Smooth muscle cell (in vitro differentiated cells): Measurements from ENCODE around the gene MKI67. TPM values are rescaled to one million over a fixed set of nuclear protein-coding genes. Genes with fewer than 3 reads are reported as not detected.

ENCODE experiments used
- DNase-seq: peaks from one replicate; lab custom pipeline; 2025; ENCODE audit not compliant: unreplicated experiment; lab: John Stamatoyannopoulos, UW
- H2AFZ ChIP-seq: fragments of 200-600 bp; sonication (generic); 2 replicates; pipeline ENCODE4 v1.6.0; 2016; ENCODE audit warnings: antibody characterized with exemption, low read depth, mild to moderate bottlenecking
- H3F3A ChIP-seq: fragments of 200-600 bp; sonication (generic); 2 replicates; pipeline ENCODE4 v1.6.0; 2017; ENCODE audit warnings: antibody characterized with exemption, low read depth
- H3K27ac ChIP-seq: fragments of 200-600 bp; sonication (generic); 2 replicates; pipeline ENCODE4 v1.5.1; 2016; ENCODE audit warnings: low read depth, mild to moderate bottlenecking
- H3K27me3 ChIP-seq: fragments of 200-600 bp; sonication (generic); 2 replicates; pipeline ENCODE4 v1.6.1; 2016; ENCODE audit warnings: low read depth, mild to moderate bottlenecking
- H3K36me3 ChIP-seq: fragments of 200-600 bp; sonication (generic); 2 replicates; pipeline ENCODE4 v1.5.1; 2016; ENCODE audit warnings: low read depth
- H3K4me1 ChIP-seq: fragments of 200-600 bp; sonication (generic); 2 replicates; pipeline ENCODE4 v1.5.1; 2016; ENCODE audit warnings: low read depth
- H3K4me2 ChIP-seq: fragments of 200-600 bp; sonication (generic); 2 replicates; pipeline ENCODE4 v1.6.0; 2016; ENCODE audit warnings: mild to moderate bottlenecking
- H3K4me3 ChIP-seq: fragments of 200-600 bp; sonication (generic); 2 replicates; pipeline ENCODE4 v1.5.1; 2016; ENCODE audit warnings: mild to moderate bottlenecking
- H3K79me2 ChIP-seq: fragments of 200-600 bp; sonication (generic); 2 replicates; pipeline ENCODE4 v1.6.0; 2016; ENCODE audit warnings: low read depth, mild to moderate bottlenecking
- H3K9ac ChIP-seq: fragments of 200-600 bp; sonication (generic); 2 replicates; pipeline ENCODE4 v1.6.0; 2016; ENCODE audit warnings: low read depth
- H3K9me3 ChIP-seq: fragments of 200-600 bp; sonication (generic); replicated peaks from 2 replicates; pipeline ENCODE4 v1.5.1; 2016; ENCODE audit warnings: low read depth
- H4K20me1 ChIP-seq: fragments of 200-600 bp; sonication (generic); 2 replicates; pipeline ENCODE4 v1.6.0; 2016; ENCODE audit warnings: low read depth
- WGBS: methylation state at CpG from one replicate; pipeline ENCODE4 v1.1.7; 2016; ENCODE audit warnings: low lambda C conversion rate; 5-methylcytosine and 5-hydroxymethylcytosine counted together
- polyA plus RNA-seq: library from polyadenylated mRNA; unstranded; fragments of >200 nt; fragmentation: Nextera tagmentation; extraction: Ambion mirVana; gene quantifications from 2 replicates; pipeline ENCODE4 v1.2.1, GENCODE V29; 2016
- total RNA-seq: library from RNA; depleted of rRNA; stranded (reverse); fragments of >200 nt; gene quantifications from 2 replicates; pipeline ENCODE4 v1.2.3, GENCODE V29; 2014
- TF ChIP-seq, protein P1 (sequence below): fragments of 200-600 bp; sonication (generic); IDR thresholded peaks from 2 replicates; pipeline ENCODE4 v1.5.1; 2017; ENCODE audit warnings: borderline replicate concordance, mild to moderate bottlenecking, antibody characterized with exemption; ENCODE audit not compliant: insufficient read depth, poor library complexity, severe bottlenecking

Gene MKI67
- total and polyA plus RNA-seq, 2 experiments from 2014 or later, result 7.9 to 10.8 TPM

GRCh38 chr10:128113026-128113425 is 13.2 kb downstream of the MKI67 start:
- H3K4me2 ChIP-seq, result no peak overlapping the region
- WGBS, result 95% methylated on average over 13 of the region's 13 CpGs
- no peaks in the 10 kb centered on the region for H4K20me1 ChIP-seq
- H3K27me3 ChIP-seq, result no peaks in the 10 kb centered on the region
- H3K4me3 ChIP-seq, result no peak overlapping the region
- no peaks in the 10 kb centered on the region for H3K79me2 ChIP-seq
- no peaks in the 10 kb centered on the region for H3K4me1 ChIP-seq
- H3K9ac ChIP-seq, result no peak overlapping the region
- TF ChIP-seq, protein P1, sequence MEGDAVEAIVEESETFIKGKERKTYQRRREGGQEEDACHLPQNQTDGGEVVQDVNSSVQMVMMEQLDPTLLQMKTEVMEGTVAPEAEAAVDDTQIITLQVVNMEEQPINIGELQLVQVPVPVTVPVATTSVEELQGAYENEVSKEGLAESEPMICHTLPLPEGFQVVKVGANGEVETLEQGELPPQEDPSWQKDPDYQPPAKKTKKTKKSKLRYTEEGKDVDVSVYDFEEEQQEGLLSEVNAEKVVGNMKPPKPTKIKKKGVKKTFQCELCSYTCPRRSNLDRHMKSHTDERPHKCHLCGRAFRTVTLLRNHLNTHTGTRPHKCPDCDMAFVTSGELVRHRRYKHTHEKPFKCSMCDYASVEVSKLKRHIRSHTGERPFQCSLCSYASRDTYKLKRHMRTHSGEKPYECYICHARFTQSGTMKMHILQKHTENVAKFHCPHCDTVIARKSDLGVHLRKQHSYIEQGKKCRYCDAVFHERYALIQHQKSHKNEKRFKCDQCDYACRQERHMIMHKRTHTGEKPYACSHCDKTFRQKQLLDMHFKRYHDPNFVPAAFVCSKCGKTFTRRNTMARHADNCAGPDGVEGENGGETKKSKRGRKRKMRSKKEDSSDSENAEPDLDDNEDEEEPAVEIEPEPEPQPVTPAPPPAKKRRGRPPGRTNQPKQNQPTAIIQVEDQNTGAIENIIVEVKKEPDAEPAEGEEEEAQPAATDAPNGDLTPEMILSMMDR, result no peak
- H2AFZ ChIP-seq, result no peak overlapping the region
- H3K27ac ChIP-seq, result no peak overlapping the region
- no peaks in the 10 kb centered on the region for H3K9me3 ChIP-seq
- no peaks in the 10 kb centered on the region for H3K36me3 ChIP-seq
- no peaks in the 10 kb centered on the region for H3F3A ChIP-seq
- DNase-seq, result no peak

DNA sequence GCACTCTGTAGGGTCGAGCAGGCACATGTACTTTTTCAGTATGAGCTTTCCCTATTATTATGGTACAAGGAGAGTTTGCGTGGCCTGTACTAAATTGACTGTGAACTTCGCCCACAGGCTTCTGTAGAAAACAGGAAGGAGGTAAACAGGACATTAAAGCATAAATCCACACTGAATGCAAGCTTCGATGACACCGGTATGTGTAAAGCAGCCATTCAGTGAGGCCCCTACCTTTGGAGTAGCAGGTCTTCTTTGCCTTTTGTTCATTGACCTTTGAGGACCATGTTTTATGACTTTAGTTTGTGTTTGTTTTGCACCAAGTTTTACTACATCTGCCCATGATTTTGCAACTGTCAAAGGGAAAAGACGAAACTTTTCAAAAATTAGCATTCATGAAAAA is 14.5 kb downstream of the MKI67 start:
- DNase-seq, result no peak
- WGBS, result over 99% methylated on average over 6 of the region's 6 CpGs

GRCh38 chr10:128110339-128110738 is 15.9 kb downstream of the MKI67 start:
- DNase-seq, result no peak
- H3K4me2 ChIP-seq, result no peak overlapping the region
- H3K27me3 ChIP-seq, result no peaks in the 10 kb centered on the region
- 99% methylated on average over 3 of the region's 3 CpGs for WGBS
- H3K79me2 ChIP-seq, result no peaks in the 10 kb centered on the region
- H3K36me3 ChIP-seq, result no peaks in the 10 kb centered on the region
- H2AFZ ChIP-seq, result no peak overlapping the region
- H4K20me1 ChIP-seq, result no peaks in the 10 kb centered on the region
- no peaks in the 10 kb centered on the region for H3K9me3 ChIP-seq
- H3K4me1 ChIP-seq, result no peaks in the 10 kb centered on the region
- H3F3A ChIP-seq, result no peaks in the 10 kb centered on the region
- H3K27ac ChIP-seq, result no peak overlapping the region
- no peak overlapping the region for H3K9ac ChIP-seq
- no peak overlapping the region for H3K4me3 ChIP-seq
- TF ChIP-seq, protein P1, result no peak

More for the DNA sequence above, 14.5 kb downstream of the MKI67 start:
- Histone ChIP-seq H3K4me3 (no peak overlapping the region), H3K9ac (no peak overlapping the region), H3K27ac (no peak overlapping the region), H3K4me2 (no peak overlapping the region), H3K4me1 (no peaks in the 10 kb centered on the region), H3K27me3 (no peaks in the 10 kb centered on the region), H3K9me3 (no peaks in the 10 kb centered on the region), H3F3A (no peaks in the 10 kb centered on the region), H2AFZ (no peak overlapping the region), H3K36me3 (no peaks in the 10 kb centered on the region), H4K20me1 (no peaks in the 10 kb centered on the region), H3K79me2 (no peaks in the 10 kb centered on the region)
- TF ChIP-seq, protein P1, result no peak

GRCh38 chr10:128109707-128110106 is 16.5 kb downstream of the MKI67 start:
- no peaks in the 10 kb centered on the region for H3K36me3 ChIP-seq
- WGBS, result 100% methylated on average over 4 of the region's 4 CpGs
- TF ChIP-seq, protein P1, result no peak

More at GRCh38 chr10:128109707-128110106, 16.5 kb downstream of the MKI67 start:
- H3K27ac ChIP-seq, result no peak overlapping the region
- H3K9me3 ChIP-seq, result no peaks in the 10 kb centered on the region
- H3K27me3 ChIP-seq, result no peaks in the 10 kb centered on the region
- H3K4me3 ChIP-seq, result no peak overlapping the region
- H3K79me2 ChIP-seq, result no peaks in the 10 kb centered on the region
- H2AFZ ChIP-seq, result no peak overlapping the region
- H4K20me1 ChIP-seq, result no peaks in the 10 kb centered on the region
- no peak for DNase-seq
- no peaks in the 10 kb centered on the region for H3F3A ChIP-seq
- H3K4me1 ChIP-seq, result no peaks in the 10 kb centered on the region
- no peak overlapping the region for H3K4me2 ChIP-seq
- no peak overlapping the region for H3K9ac ChIP-seq
